Esophagus squamous epithelium (tissue), 4 donors: ENCODE measurements around the gene RABEP2.

Experiments
- CTCF ChIP-seq, 6 experiments: fragments of 450-650 bp in 4 of 6; fragments of 200-600 bp in 2 of 6; sonication (generic) in 2 of 6; IDR thresholded peaks; one replicate each; pipeline ENCODE4 v1.5.1; 2016 to 2019; ENCODE audit warnings: antibody characterized with exemption in 6 of 6, mild to moderate bottlenecking in 4 of 6, moderate library complexity in 4 of 6
- POLR2A ChIP-seq, 4 donors: fragments of 450-650 bp; IDR thresholded peaks; one replicate each; pipeline ENCODE4 v1.6.1; 2017; ENCODE audit warnings: antibody characterized with exemption in 4 of 4, mild to moderate bottlenecking in 4 of 4, moderate library complexity in 3 of 4

DNA sequence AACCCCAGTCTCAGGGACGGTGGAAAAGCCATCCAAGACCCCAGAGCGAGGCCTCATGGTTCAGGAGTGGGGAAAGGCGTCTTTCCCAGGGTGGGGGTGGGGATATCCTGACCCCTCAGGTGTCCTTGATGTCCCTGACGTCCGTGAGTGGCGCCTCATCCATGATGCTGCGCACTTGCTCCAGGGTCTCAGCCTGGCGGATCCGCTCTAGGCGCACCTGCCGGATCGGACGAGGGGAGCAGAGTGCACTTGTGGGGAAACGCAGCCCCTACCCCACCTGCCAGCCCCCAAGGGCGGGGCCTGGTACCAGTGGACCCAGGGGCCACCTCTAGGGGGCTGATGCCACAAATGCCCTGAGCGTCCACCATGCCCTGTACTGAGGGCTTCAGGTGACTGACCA lies 20.2 kb downstream of the RABEP2 start:
- TF ChIP-seq CTCF (IDR thresholded peaks at IDR 0.05) (no peak), POLR2A (IDR thresholded peaks at IDR 0.05) (no peak)
